Testis (tissue), 3 donors: Measurements from ENCODE around the gene KHNYN. TPM values are rescaled to one million over a fixed set of nuclear protein-coding genes. Genes with fewer than 3 reads are reported as not detected.

ENCODE experiments used
- DNase-seq: peaks from one replicate; pipeline ENCODE4 v3.0.0-alpha.2; 2019
- H3K27ac ChIP-seq, 2 donors: fragments of 200-600 bp; sonication (generic); one replicate each; pipeline ENCODE4 v1.5.1; 2019
- H3K27me3 ChIP-seq: fragments of 200-600 bp; sonication (generic); one replicate; pipeline ENCODE4 v1.5.1; 2019
- H3K36me3 ChIP-seq: fragments of 200-600 bp; sonication (generic); one replicate; pipeline ENCODE4 v1.5.1; 2017; ENCODE audit warnings: low read depth; ENCODE audit errors: missing control alignments
- H3K4me1 ChIP-seq: fragments of 200-600 bp; sonication (generic); one replicate; pipeline ENCODE4 v1.5.1; 2019
- H3K4me3 ChIP-seq, 2 donors: fragments of 200-600 bp; sonication (generic); one replicate each; pipeline ENCODE4 v1.5.1; 2017 to 2019
- H3K9me3 ChIP-seq: fragments of 200-600 bp; sonication (generic); one replicate; pipeline ENCODE4 v1.5.1; 2017
- CTCF ChIP-seq, 3 experiments: fragments of 450-650 bp in 2 of 3; fragments of 200-600 bp in 1 of 3; sonication (generic) in 1 of 3; IDR thresholded peaks; one replicate each; pipeline ENCODE4 v1.5.1; 2016 to 2019; ENCODE audit warnings: antibody characterized with exemption in 3 of 3, mild to moderate bottlenecking in 2 of 3, moderate library complexity in 1 of 3
- POLR2A ChIP-seq: fragments of 450-650 bp; IDR thresholded peaks from one replicate; pipeline ENCODE4 v1.6.1; 2017; ENCODE audit warnings: antibody characterized with exemption, mild to moderate bottlenecking, moderate library complexity
- WGBS, 2 donors: methylation state at CpG; one replicate each; pipeline ENCODE4 v1.1.5; 2018; 5-methylcytosine and 5-hydroxymethylcytosine counted together
- intact Hi-C: fragments of 100-400 bp; cut with DNase I; formaldehyde crosslinking; loops from one replicate; pipeline ENCODE4 v1.15.1; 2023; ENCODE audit warnings: low total_unique reads
- polyA plus RNA-seq: library from polyadenylated mRNA; stranded (reverse); fragments of 350-450 nt; fragmentation: Illumina TruSeq; extraction: RNeasy Lipid Tissue Mini Kit (QIAGEN cat#74804); gene quantifications from one replicate; pipeline ENCODE4 v1.2.3, GENCODE V29; 2014; ENCODE audit warnings: low read depth, low replicate concordance; ENCODE audit not compliant: insufficient read depth
- total RNA-seq, 2 donors: library from RNA; depleted of rRNA; stranded (reverse); fragments of >200 nt; gene quantifications; one replicate each; pipeline ENCODE4 v1.2.3, GENCODE V29; 2016

KHNYN gene
- total and polyA plus RNA-seq, 3 donors from 2014 or later, result 27.9 to 66.0 (median 52.0) TPM

GRCh38 chr14:24390701-24391468, 38.9 kb upstream of the KHNYN start:
- Histone ChIP-seq H3K4me3 (no peak overlapping the region), H3K27me3 (no peaks in the 10 kb centered on the region), H3K27ac (no peak overlapping the region), H3K9me3 (no peaks in the 10 kb centered on the region), H3K36me3 (no peaks in the 10 kb centered on the region), H3K4me1 (peaks cover 12% of the 10 kb centered on the region)
- 56 to 75% methylated on average over 6 of the region's 6 CpGs for WGBS, 2 donors
- intact Hi-C loops, result no loop called here
- no peak for DNase-seq
- TF ChIP-seq CTCF (IDR thresholded peaks at IDR 0.05) (no peak), POLR2A (no peak)

GRCh38 chr14:24392325-24393091, 37.2 kb upstream of the KHNYN start:
- no peaks in the 10 kb centered on the region for H3K36me3 ChIP-seq
- no peaks in the 10 kb centered on the region for H3K27me3 ChIP-seq
- no peak for DNase-seq
- no peaks in the 10 kb centered on the region for H3K9me3 ChIP-seq
- TF ChIP-seq POLR2A (no peak), CTCF (IDR thresholded peaks at IDR 0.05) (no peak)
- WGBS, 2 donors, result 49 to 55% methylated on average over 8 of the region's 8 CpGs
- peaks cover 12% of the 10 kb centered on the region for H3K4me1 ChIP-seq
- H3K27ac ChIP-seq, result no peak overlapping the region
- no peak overlapping the region for H3K4me3 ChIP-seq
- intact Hi-C loops, result no loop called here

- Histone ChIP-seq H3K4me3 (no peak overlapping the region), H3K9me3 (no peaks in the 10 kb centered on the region), H3K27me3 (no peaks in the 10 kb centered on the region), H3K4me1 (peaks cover 1% of the 10 kb centered on the region), H3K27ac (no peak overlapping the region), H3K36me3 (no peaks in the 10 kb centered on the region)
- TF ChIP-seq CTCF (IDR thresholded peaks at IDR 0.05) (no peak), POLR2A (no peak)
- DNase-seq, result no peak
- intact Hi-C loops, result no loop called here
- WGBS, 2 donors, result 60 to 65% methylated on average over 3 of the region's 3 CpGs
Measured at GRCh38 chr14:24394275-24394674, 35.5 kb upstream of the KHNYN start.

- no peak overlapping the region for H3K4me3 ChIP-seq
- H3K27ac ChIP-seq, result no peak overlapping the region
- WGBS, 2 donors, result 76 to 79% methylated on average over 8 of the region's 8 CpGs
- no peaks in the 10 kb centered on the region for H3K27me3 ChIP-seq
- DNase-seq, result no peak
- peaks cover 13% of the 10 kb centered on the region for H3K4me1 ChIP-seq
- intact Hi-C loops, result no loop called here
- no peaks in the 10 kb centered on the region for H3K9me3 ChIP-seq
- H3K36me3 ChIP-seq, result no peaks in the 10 kb centered on the region
- no peak for TF ChIP-seq CTCF (IDR thresholded peaks at IDR 0.05)
- TF ChIP-seq POLR2A, result no peak
Measured at GRCh38 chr14:24395609-24396582, 33.9 kb upstream of the KHNYN start.
